ENCODE data around the gene ASCL4.

DNA sequence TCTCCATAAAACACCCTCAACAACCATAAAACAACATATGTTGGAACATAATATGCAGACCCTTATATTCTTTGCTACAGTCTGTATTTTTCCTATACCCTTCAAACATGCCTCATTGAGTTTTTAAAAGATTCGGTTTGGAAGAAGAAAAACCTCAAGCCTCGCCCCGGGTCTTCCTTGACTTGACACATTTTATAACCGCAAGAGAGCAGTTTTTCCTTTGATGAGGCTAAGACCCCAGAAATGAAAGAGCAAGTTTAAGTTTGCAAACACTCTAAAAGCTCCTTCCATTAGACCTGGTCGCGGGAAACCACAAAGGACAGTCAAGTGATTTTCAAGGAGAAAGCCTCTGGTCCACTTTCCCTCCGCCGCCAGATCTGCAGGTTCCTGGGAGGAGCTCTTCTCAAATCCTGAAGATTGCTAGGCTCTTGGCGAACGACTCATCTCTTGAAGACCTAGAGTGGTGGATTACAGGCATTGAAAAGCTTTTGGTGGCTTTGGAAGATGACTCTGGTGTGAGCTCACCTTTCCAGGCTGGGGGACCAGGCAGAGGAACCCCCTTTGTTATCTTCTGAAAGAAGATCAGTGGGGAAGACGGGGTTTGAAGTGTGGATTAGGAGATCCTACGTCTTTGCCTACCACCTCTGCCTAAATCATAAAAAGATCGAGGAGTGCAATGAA is at the start of gene ASCL4:
- TF ChIP-seq, protein P1, sequence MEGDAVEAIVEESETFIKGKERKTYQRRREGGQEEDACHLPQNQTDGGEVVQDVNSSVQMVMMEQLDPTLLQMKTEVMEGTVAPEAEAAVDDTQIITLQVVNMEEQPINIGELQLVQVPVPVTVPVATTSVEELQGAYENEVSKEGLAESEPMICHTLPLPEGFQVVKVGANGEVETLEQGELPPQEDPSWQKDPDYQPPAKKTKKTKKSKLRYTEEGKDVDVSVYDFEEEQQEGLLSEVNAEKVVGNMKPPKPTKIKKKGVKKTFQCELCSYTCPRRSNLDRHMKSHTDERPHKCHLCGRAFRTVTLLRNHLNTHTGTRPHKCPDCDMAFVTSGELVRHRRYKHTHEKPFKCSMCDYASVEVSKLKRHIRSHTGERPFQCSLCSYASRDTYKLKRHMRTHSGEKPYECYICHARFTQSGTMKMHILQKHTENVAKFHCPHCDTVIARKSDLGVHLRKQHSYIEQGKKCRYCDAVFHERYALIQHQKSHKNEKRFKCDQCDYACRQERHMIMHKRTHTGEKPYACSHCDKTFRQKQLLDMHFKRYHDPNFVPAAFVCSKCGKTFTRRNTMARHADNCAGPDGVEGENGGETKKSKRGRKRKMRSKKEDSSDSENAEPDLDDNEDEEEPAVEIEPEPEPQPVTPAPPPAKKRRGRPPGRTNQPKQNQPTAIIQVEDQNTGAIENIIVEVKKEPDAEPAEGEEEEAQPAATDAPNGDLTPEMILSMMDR (conservative IDR thresholded peaks at IDR 0.05; ENCODE audit: low read length): no peak
- no peak for TF ChIP-seq EZH2phosphoT487 (IDR thresholded peaks at IDR 0.05; ENCODE audit: borderline replicate concordance)

All from Loucy (cell line).